Measurements from ENCODE around the gene IRX5.

The IRX5 gene

DNA sequence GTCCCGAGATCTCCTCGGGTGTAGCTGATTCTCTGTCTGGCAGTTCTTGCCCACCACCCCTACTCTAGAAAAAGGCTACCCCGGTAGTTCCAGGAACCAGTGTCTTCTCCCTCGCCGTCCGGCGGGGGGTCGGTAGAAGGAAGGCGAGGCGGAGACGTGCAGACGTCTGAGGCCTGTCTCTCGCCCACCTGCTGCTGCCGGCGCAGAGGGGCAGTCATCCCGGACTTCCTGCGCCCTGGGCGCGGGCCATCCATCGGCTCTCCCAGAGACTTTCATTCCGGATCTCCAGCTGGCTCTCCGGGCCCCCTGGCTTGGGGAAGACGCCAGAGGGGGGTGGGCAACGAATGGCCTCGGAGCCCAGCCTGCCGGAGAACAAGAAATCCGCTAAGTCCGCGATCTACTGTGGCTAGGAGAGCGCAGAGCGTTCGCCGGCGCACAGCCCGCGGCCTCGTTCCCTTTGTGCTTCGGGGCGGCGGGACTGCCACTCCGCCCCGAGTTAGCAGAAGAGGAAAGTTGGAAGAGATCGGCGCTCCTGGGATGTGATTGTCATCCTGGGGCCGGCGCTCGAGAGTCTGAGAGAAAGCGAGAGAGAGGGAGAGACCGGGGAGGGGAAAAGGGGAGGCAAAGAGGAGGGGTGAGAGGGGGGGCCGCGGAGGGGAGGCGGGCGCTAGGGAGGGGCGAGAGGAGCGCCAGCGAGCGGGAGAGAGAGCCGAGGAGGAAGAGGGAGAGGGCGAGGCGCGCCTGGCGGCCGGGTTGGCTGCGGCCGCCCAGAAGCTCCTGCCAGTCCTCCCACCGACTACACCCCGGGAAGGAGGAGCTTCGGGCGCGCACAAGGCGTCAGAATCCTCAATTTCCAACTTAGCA is at the start of gene IRX5:
TSS of gene IRX5 (plus strand) at position 861 of the 864 bp plus-strand sequence. CDS start 334 bp downstream, outside the sequence.
- DNase-seq (ENCODE audit: low read depth in 2 of 3, low spot score in 1 of 3) = peak in 1 of 3 donors; percentile 37

GRCh38 chr16:54882556-54882955 is 48.1 kb upstream of the IRX5 start:
- no peak for DNase-seq (ENCODE audit: low read depth in 2 of 3, low spot score in 1 of 3)

DNA sequence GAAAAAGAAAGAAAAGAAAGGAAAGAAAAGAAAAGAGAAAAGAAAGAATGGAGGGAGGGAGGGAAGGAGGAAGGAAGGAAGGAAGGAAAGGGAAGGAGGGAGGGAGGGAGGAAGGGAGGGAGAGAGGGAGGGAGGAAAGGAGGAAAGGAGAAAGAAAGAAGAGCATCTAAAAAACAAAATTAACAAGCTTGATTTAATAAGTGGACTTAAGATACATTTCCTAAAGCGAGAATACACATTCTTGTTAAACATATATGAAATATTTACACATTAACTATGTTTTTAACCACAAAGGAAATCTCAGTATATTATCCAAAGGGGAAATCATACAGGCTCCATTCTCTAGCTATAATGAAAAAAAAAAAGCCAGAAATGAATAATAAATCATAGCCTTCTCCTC is 47.3 kb upstream of the IRX5 start:
- no peak for DNase-seq (ENCODE audit: low read depth in 2 of 3, low spot score in 1 of 3)

DNA sequence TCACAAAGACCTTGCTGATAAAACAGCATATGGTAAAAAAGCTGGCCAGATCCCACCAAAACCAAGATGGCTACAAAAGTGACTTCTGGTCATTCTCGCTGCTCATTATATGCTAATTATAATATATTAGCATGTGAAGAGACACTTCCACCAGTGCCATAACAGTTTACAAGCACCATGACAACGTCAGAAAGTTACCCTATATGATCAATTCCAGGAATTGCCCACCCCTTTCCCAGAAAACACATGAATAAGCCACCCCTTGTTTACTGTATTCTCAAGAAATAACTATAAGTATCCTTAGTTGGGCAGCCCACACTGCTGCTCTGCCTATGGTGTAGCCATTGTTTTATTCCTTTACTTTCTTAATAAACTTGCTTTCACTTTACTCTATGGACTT is 44.6 kb upstream of the IRX5 start:
- no peak for DNase-seq (ENCODE audit: low read depth in 2 of 3, low spot score in 1 of 3)

GRCh38 chr16:54890381-54890780 is 40.3 kb upstream of the IRX5 start:
- no peak for DNase-seq (ENCODE audit: low read depth in 2 of 3, low spot score in 1 of 3)

GRCh38 chr16:54891346-54891745 is 39.3 kb upstream of the IRX5 start:
- DNase-seq (ENCODE audit: low read depth in 2 of 3, low spot score in 1 of 3) = no peak

DNA sequence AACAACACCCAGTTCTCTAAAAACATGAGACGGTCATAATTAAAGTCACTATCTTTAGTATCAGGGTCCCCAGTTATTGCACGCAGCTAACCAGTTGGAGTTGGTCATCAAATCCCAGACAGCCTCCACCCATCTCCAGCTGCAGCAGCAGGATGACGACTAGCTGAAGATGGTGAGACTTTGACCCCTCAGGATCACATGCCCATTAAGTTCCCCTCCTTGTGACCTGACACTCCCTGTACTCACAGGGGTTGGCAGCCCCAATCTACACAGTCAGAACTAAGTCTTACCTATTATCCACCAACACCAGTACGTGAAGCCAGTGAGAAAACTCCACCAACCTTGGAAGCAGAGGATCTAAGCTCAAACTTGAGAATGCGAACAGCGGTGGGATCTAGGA is 37.7 kb upstream of the IRX5 start:
- DNase-seq (ENCODE audit: low read depth in 2 of 3, low spot score in 1 of 3) = no peak

DNA sequence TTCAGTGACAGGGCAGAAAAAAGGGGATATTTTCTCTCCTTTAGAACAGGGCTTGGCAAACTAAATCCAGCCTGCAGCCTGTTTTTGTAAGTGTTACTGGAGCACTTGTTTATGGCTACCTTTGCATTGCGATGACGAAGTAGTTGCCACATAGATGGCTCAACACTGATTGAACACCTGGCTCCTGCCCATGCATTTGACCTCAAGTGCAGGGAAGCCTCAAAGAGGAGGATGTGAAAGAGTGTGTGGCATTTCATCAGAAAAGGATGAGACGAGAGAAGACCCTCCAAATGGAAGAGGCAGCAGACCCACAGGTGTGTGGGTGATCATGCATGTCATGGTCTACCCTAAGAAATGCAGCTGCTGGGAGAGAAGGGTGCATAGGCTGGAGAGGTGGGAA is 32.7 kb upstream of the IRX5 start:
- no peak for DNase-seq (ENCODE audit: low read depth in 2 of 3, low spot score in 1 of 3)

GRCh38 chr16:54901606-54902005 is 29.1 kb upstream of the IRX5 start:
- DNase-seq (ENCODE audit: low read depth in 2 of 3, low spot score in 1 of 3) = no peak

GRCh38 chr16:54903047-54903446 is 27.6 kb upstream of the IRX5 start:
- DNase-seq (ENCODE audit: low read depth in 2 of 3, low spot score in 1 of 3) = no peak

DNA sequence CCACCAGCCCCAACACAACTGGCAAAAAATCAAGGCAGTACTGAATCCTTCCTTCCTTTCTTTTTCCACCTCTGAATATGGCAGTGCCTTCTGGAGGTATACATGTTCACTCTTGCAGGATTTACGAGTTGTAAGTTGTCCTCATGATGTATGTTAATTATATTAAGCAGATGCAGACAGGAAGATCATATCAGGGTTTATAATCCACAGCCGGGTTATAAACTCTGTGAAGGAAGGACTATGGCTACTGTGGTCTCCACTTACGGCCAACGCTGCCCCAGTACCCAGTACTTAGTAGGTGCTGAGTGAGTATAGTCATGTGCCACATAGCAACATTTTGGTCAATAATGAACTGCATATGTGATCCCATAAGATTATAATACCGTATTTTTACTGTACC is 19.6 kb upstream of the IRX5 start:
- DNase-seq (ENCODE audit: low read depth in 2 of 3, low spot score in 1 of 3) = no peak

DNA sequence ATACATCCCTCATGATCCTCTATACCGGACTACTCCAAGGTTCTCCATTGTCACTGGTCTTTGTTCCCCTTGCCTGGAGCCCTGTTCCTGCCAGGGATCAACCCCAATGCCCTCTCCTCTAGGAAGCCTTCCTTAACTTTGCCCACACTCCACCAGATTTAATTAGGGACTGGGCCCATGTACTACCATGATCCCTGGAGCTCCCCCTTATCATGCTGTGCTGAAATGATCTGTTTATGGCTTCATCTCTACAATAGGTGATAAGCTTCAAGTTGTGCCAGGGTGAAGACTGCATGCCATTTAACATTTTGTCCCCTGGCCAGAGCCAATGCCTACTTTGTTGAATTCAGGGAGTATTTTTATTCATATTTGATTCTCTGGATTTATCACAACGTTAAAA is 17.9 kb upstream of the IRX5 start:
- no peak for DNase-seq (ENCODE audit: low read depth in 2 of 3, low spot score in 1 of 3)

DNA sequence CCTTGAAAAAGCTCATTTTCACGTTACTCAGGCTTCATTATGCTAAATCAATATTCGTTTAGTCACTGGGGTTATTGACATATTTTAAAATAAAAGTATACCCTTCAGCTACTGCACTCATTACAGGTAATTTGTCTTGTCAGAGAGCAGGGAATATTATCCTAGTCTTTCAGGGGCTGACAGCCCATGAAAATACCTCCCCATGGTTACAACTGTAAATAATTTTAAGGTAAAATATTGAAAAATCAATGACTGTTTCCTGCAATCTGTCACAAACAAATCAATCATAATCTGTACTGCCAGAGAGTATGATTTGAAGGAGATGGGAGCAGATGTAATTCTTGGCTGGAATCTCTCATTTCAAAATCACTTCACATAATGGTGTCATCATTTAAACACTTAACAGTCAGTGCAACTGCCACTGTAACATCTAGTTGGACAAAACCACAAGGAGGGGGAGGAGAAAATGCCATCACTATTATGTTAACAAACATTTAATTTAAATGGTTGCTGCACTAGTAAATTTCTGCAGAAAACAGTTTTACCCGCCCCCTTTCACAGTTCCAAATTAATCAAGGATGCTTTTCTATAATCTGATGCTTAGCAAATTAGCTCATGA is 9.3 kb upstream of the IRX5 start:
- no peak for DNase-seq (ENCODE audit: low read depth in 2 of 3, low spot score in 1 of 3)

GRCh38 chr16:54923055-54923473 is 7.6 kb upstream of the IRX5 start:
- DNase-seq (ENCODE audit: low read depth in 2 of 3, low spot score in 1 of 3) = no peak

GRCh38 chr16:54923988-54924387 is 6.7 kb upstream of the IRX5 start:
- no peak for DNase-seq (ENCODE audit: low read depth in 2 of 3, low spot score in 1 of 3)

GRCh38 chr16:54926166-54926838 is 4.4 kb upstream of the IRX5 start:
- DNase-seq (ENCODE audit: low read depth in 2 of 3, low spot score in 1 of 3) = no peak

DNA sequence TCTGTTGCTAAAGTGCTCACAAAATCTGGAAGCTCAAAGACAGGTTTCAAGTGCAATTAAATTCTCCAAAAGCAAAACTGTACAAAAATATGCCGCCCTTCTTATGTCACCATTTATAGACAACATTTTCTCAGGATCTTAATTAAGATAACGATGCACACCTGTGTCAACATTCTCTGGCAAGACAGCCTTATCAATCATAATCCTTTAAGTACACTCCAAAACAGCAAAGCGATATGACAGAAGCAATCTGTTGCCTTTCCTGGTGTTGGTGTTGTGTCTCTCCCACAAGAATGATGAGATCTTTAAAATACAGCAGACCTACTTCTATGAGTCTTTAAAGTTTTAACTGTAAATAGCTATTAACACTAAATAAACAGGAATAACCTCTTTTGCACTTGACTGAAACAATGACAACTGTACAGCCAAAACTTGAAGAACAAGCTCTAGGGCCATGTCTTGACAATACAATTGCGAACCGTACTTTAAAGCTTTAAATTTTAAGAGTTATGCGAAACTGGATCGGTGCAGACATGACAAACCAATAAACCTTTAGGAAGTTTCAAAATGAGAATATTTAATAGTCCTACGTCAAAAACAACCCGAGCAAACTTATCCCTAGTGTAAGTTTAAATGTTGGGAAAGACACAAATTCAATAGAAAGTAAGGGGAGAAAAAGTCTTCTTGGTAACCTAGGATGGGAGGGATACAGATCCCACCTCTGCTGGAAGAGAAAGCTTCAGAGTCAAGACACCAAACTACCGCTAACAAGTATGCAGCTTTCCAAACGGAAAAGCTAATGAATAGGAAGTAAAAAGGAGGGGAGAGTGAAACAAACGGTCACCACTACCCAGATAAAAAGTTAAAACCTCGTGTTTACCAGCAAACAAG is 3.3 kb upstream of the IRX5 start:
- DNase-seq (ENCODE audit: low read depth in 2 of 3, low spot score in 1 of 3) = no peak

DNA sequence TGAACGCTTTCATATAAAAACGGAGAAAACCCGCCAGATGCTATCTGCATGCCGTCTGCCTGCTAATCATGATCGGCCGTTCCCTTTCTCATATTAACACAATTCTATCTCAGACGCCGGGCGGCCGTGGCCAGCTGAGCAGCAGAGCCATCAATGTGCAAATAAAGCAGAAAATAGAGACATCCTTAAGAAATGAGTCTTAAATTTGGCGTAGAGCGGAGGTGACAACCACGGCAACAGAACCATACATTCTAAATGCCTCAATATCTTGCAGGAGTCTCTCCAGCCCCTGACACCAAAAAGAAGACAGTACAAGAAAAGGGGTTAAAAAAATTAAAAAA is 2.7 kb upstream of the IRX5 start:
- DNase-seq (ENCODE audit: low read depth in 2 of 3, low spot score in 1 of 3) = no peak

- DNase-seq (ENCODE audit: low read depth in 2 of 3, low spot score in 1 of 3) = no peak
These were observed 2.1 kb upstream of the IRX5 start for GRCh38 chr16:54928411-54929089.

DNA sequence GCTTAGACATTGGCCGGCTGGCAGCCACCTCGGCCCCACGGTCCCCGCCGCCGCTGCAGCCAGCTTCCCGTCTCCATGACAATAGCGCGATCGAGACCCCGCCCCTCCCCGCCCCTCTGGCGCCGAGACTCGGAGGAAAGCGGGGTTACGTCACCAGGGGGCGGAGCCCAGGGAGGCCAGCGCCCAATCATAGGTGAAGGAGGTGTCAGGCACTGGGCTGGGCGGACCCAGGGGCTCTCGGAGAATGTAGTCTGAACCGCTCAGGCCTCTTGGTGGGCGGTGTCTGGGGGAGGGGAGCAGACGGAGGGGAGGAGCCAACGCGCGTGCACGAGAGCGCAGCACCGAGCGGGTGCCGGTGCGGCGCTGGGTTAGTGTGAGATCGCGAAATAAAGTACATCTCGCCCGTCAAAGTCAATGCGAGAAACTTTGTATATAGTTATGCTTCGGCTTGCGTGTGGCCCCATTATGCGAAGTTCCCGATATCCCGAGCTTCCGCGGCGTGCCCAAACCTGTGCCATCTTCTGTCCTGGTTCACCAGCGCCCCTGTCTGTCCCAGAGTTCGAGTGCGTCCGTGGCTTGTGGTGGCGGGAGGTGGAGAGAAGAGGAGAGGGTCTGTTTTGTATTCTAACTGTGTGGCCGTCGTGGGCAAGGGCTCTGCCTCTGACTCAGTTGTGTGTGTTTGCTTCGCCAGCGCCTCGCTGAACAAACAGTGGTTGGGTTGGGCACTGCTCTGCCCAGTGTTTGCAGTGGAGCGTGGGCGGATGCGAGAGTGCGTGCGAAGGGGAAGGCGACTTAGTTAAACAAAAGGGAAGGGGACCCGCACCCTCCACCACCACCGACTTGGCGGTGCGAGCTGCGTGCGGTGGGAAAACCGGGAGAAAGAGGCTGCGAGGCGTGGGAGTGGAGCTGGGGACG is 1.3 kb upstream of the IRX5 start:
- peak; percentile 91 to 95 (median 94) for DNase-seq (ENCODE audit: low read depth in 2 of 3, low spot score in 1 of 3)

Data from stimulated activated CD4-positive, alpha-beta T cell treated with anti-CD3 and anti-CD28 coated beads, Interleukin-12 subunit alpha, Interleukin-12 subunit beta, amount 100 ng/mL, for 48 hours (primary cell).